ENCODE measurements around the gene FPR2. TPM values are rescaled to one million over a fixed set of nuclear protein-coding genes. Genes with fewer than 3 reads are reported as not detected.

The FPR2 gene
- total and polyA plus RNA-seq, 2 donors (not counting 1 experiment from before 2014, with no cell fraction given): not detected

DNA sequence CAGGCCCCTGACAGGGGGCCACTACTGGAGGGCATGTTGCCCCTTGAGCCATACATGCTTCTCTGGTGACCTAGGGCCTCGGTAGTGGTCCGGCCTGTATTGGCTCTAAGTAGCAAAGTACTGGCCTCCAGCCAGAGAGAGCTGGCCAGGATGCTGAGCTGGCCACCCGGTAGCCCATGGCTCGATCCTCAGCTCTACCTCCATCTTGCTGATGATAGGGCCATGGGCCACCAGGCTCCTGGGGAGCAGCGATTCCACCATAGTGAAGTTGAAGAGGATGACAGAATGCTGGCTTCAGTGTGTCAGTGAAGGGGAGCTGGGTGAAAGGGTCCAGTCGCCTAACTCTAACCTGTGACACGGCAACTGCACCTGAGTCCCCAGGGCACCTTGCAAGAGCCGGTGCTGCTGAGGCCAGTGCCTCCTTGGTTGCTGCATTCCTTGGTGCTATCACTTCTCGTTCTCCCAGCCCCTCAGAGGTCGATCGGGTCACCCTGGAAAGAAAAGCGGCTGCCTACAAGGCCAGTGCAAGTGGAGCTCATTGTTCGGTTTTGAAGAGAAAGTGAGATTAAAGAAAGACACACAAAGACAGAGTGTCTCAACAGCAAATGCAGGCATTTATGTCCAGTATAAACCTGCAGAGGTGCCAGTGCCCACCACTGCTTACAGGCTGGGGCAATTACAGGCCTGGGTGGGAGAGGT lies 38.9 kb downstream of the FPR2 start:
- POLR2A ChIA-PET: no interaction called here
- H3K9me3 ChIP-seq (ENCODE audit: control extremely low read depth in 1 of 3, control insufficient read depth in 2 of 3, insufficient read depth in 1 of 3, low read length in 2 of 3): peaks cover 0 to 24% (median 0%) of the 10 kb centered on the region in 3 donors
- H3K79me2 ChIP-seq (ENCODE audit: control insufficient read depth, insufficient read depth, low read length): no peaks in the 10 kb centered on the region
- peaks cover 6 to 7% of the 10 kb centered on the region in 2 donors for H3K4me1 ChIP-seq (ENCODE audit: control insufficient read depth in 2 of 2, insufficient read depth in 2 of 2, low read length in 2 of 2)
- ATAC-seq (ENCODE audit: low read depth) (no peak), DNase-seq (no peak)
- WGBS (ENCODE audit: insufficient coverage): 96% methylated on average over 13 of the region's 13 CpGs
- intact Hi-C loops (cut with micrococcal nuclease): no loop called here
- H3K4me2 ChIP-seq (replicated peaks; ENCODE audit: low read depth, low read length, poor library complexity, severe bottlenecking): no peak overlapping the region
- H3K4me3 ChIP-seq (ENCODE audit: control extremely low read depth in 1 of 5, extremely low read depth in 1 of 5, insufficient read depth in 1 of 5, low read depth in 2 of 5, low read length in 4 of 5): no peak overlapping the region
- Mint-ChIP-seq H3K9me3 (ENCODE audit: insufficient read depth) (peaks cover 5% of the 10 kb centered on the region), H3K4me1 (peaks cover 5% of the 10 kb centered on the region), H3K27me3 (peaks cover 13% of the 10 kb centered on the region), H3K27ac (no peak overlapping the region), H3K4me3 (no peak overlapping the region)
- no peak overlapping the region for H2AFZ ChIP-seq (ENCODE audit: insufficient read depth, low read depth, low read length, poor library complexity, severe bottlenecking)
- CTCF ChIA-PET: no interaction called here
- no peaks in the 10 kb centered on the region for H4K20me1 ChIP-seq (ENCODE audit: control insufficient read depth, insufficient read depth, low read length, poor library complexity, severe bottlenecking)
- H3K36me3 ChIP-seq (replicated peaks in 1 of 2; ENCODE audit: control extremely low read depth in 1 of 2, control insufficient read depth in 1 of 2, extremely low read depth in 1 of 2, insufficient read depth in 2 of 2, low read length in 1 of 2): no peaks in the 10 kb centered on the region
- no peaks in the 10 kb centered on the region for H3K27me3 ChIP-seq (replicated peaks in 1 of 4; ENCODE audit: control extremely low read depth in 1 of 4, control insufficient read depth in 3 of 4, insufficient read depth in 4 of 4, low read length in 3 of 4)
- no peak overlapping the region for H3K27ac ChIP-seq (ENCODE audit: low read length in 2 of 2)
- TF ChIP-seq, protein P1, sequence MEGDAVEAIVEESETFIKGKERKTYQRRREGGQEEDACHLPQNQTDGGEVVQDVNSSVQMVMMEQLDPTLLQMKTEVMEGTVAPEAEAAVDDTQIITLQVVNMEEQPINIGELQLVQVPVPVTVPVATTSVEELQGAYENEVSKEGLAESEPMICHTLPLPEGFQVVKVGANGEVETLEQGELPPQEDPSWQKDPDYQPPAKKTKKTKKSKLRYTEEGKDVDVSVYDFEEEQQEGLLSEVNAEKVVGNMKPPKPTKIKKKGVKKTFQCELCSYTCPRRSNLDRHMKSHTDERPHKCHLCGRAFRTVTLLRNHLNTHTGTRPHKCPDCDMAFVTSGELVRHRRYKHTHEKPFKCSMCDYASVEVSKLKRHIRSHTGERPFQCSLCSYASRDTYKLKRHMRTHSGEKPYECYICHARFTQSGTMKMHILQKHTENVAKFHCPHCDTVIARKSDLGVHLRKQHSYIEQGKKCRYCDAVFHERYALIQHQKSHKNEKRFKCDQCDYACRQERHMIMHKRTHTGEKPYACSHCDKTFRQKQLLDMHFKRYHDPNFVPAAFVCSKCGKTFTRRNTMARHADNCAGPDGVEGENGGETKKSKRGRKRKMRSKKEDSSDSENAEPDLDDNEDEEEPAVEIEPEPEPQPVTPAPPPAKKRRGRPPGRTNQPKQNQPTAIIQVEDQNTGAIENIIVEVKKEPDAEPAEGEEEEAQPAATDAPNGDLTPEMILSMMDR (IDR thresholded peaks at IDR 0.05): no peak
- TF ChIP-seq EZH2 (IDR thresholded peaks at IDR 0.05; ENCODE audit: borderline replicate concordance, insufficient read depth, low read depth, low read length, poor library complexity, severe bottlenecking): no peak
- no peak overlapping the region for H3K9ac ChIP-seq (ENCODE audit: low read length)

GRCh38 chr19:51800473-51801244 lies 39.7 kb downstream of the FPR2 start:
- Histone ChIP-seq H3K4me1 (ENCODE audit: control insufficient read depth in 2 of 2, insufficient read depth in 2 of 2, low read length in 2 of 2) (peaks cover 6 to 7% of the 10 kb centered on the region in 2 donors), H3K36me3 (replicated peaks in 1 of 2; ENCODE audit: control extremely low read depth in 1 of 2, control insufficient read depth in 1 of 2, extremely low read depth in 1 of 2, insufficient read depth in 2 of 2, low read length in 1 of 2) (no peaks in the 10 kb centered on the region), H3K27me3 (replicated peaks in 1 of 4; ENCODE audit: control extremely low read depth in 1 of 4, control insufficient read depth in 3 of 4, insufficient read depth in 4 of 4, low read length in 3 of 4) (no peaks in the 10 kb centered on the region), H2AFZ (ENCODE audit: insufficient read depth, low read depth, low read length, poor library complexity, severe bottlenecking) (no peak overlapping the region), H3K79me2 (ENCODE audit: control insufficient read depth, insufficient read depth, low read length) (no peaks in the 10 kb centered on the region), H3K4me2 (replicated peaks; ENCODE audit: low read depth, low read length, poor library complexity, severe bottlenecking) (no peak overlapping the region), H4K20me1 (ENCODE audit: control insufficient read depth, insufficient read depth, low read length, poor library complexity, severe bottlenecking) (no peaks in the 10 kb centered on the region), H3K27ac (ENCODE audit: low read length in 2 of 2) (no peak overlapping the region), H3K4me3 (ENCODE audit: control extremely low read depth in 1 of 5, extremely low read depth in 1 of 5, insufficient read depth in 1 of 5, low read depth in 2 of 5, low read length in 4 of 5) (no peak overlapping the region), H3K9me3 (ENCODE audit: control extremely low read depth in 1 of 3, control insufficient read depth in 2 of 3, insufficient read depth in 1 of 3, low read length in 2 of 3) (peaks cover 0 to 25% (median 0%) of the 10 kb centered on the region in 3 donors), H3K9ac (ENCODE audit: low read length) (no peak overlapping the region)
- CTCF ChIA-PET: no interaction called here
- intact Hi-C loops (cut with micrococcal nuclease): no loop called here
- POLR2A ChIA-PET: no interaction called here
- no peak for TF ChIP-seq EZH2 (IDR thresholded peaks at IDR 0.05; ENCODE audit: borderline replicate concordance, insufficient read depth, low read depth, low read length, poor library complexity, severe bottlenecking)
- TF ChIP-seq, protein P1 (IDR thresholded peaks at IDR 0.05): no peak
- WGBS (ENCODE audit: insufficient coverage): 90% methylated on average over 4 of the region's 7 CpGs
- H3K9me3 Mint-ChIP-seq (ENCODE audit: insufficient read depth): peaks cover 5% of the 10 kb centered on the region
- DNase-seq (no peak), ATAC-seq (ENCODE audit: low read depth) (no peak)
- H3K27me3 Mint-ChIP-seq: peaks cover 13% of the 10 kb centered on the region
- H3K27ac Mint-ChIP-seq: no peak overlapping the region
- peaks cover 5% of the 10 kb centered on the region for H3K4me1 Mint-ChIP-seq
- no peak overlapping the region for H3K4me3 Mint-ChIP-seq
